Neuronal stem cell (in vitro differentiated cells): ENCODE results near the gene SAFB2.

ENCODE experiments used
- DNase-seq: peaks from one replicate; pipeline ENCODE4 v3.0.0-alpha.2; 2013; ENCODE audit warnings: low spot score
- H2AFZ ChIP-seq: one replicate; pipeline ENCODE4 v1.6.1; 2013; ENCODE audit warnings: mild to moderate bottlenecking, low read length, inconsistent platforms
- H2AK5ac ChIP-seq: 2 replicates; pipeline ENCODE4 v1.6.1; 2013; ENCODE audit warnings: low read depth, mild to moderate bottlenecking, inconsistent platforms, low read length, moderate library complexity, mixed read lengths
- H2BK120ac ChIP-seq: 2 replicates; pipeline ENCODE4 v1.6.1; 2013; ENCODE audit warnings: low read depth, mild to moderate bottlenecking, inconsistent platforms, low read length, moderate library complexity, mixed read lengths
- H2BK12ac ChIP-seq: one replicate; pipeline ENCODE4 v1.6.1; 2013; ENCODE audit warnings: low read length, inconsistent platforms
- H2BK15ac ChIP-seq: 2 replicates; pipeline ENCODE4 v1.6.1; 2013; ENCODE audit warnings: mild to moderate bottlenecking, low read length, inconsistent platforms, mixed read lengths
- H2BK5ac ChIP-seq: one replicate; pipeline ENCODE4 v1.6.1; 2013; ENCODE audit warnings: inconsistent platforms, mild to moderate bottlenecking, low read length, moderate library complexity
- H3K14ac ChIP-seq: one replicate; pipeline ENCODE4 v1.6.1; 2013; ENCODE audit warnings: low read length, inconsistent platforms
- H3K18ac ChIP-seq: 2 replicates; pipeline ENCODE4 v1.6.1; 2013; ENCODE audit warnings: low read length, inconsistent platforms
- H3K23ac ChIP-seq: 2 replicates; pipeline ENCODE4 v1.6.1; 2013; ENCODE audit warnings: low read depth, mild to moderate bottlenecking, mixed read lengths, low read length, inconsistent platforms; ENCODE audit not compliant: poor library complexity
- H3K27ac ChIP-seq: replicated peaks from 3 replicates; pipeline ENCODE4 v1.5.1; 2013; ENCODE audit warnings: low read length, inconsistent platforms
- H3K27me3 ChIP-seq, 3 experiments: 2 replicates each; pipeline ENCODE4 v1.6.1; 2013; ENCODE audit warnings: low read length in 3 of 3, mild to moderate bottlenecking in 2 of 3, inconsistent platforms in 1 of 3, low read depth in 1 of 3, mixed read lengths in 1 of 3, moderate library complexity in 1 of 3; ENCODE audit not compliant: control insufficient read depth in 3 of 3, insufficient read depth in 3 of 3
- H3K36me3 ChIP-seq, 2 donors: replicated peaks in 1 of 2; 2 replicates each; pipeline ENCODE4 v1.6.1; 2013; ENCODE audit warnings: low read length in 2 of 2; ENCODE audit not compliant: control insufficient read depth in 2 of 2, insufficient read depth in 2 of 2
- H3K4ac ChIP-seq: 2 replicates; pipeline ENCODE4 v1.6.1; 2013; ENCODE audit warnings: inconsistent platforms, mild to moderate bottlenecking, low read length, moderate library complexity
- H3K4me1 ChIP-seq, 2 donors: 1 replicate in 1 of 2; 2 replicates in 1 of 2; pipeline ENCODE4 v1.6.1; 2013; ENCODE audit warnings: low read length in 2 of 2, low read depth in 1 of 2; ENCODE audit not compliant: control insufficient read depth in 2 of 2, insufficient read depth in 1 of 2
- H3K4me2 ChIP-seq: one replicate; pipeline ENCODE4 v1.6.1; 2013; ENCODE audit warnings: mild to moderate bottlenecking, low read length, inconsistent platforms; ENCODE audit not compliant: insufficient read depth, poor library complexity, severe bottlenecking
- H3K4me3 ChIP-seq, 2 donors: 2 replicates each; pipeline ENCODE4 v1.5.1; 2013; ENCODE audit warnings: low read length in 2 of 2, mild to moderate bottlenecking in 2 of 2, inconsistent platforms in 1 of 2, moderate library complexity in 1 of 2
- H3K79me1 ChIP-seq: one replicate; pipeline ENCODE4 v1.6.1; 2013; ENCODE audit warnings: low read depth, mild to moderate bottlenecking, inconsistent platforms, low read length, moderate library complexity
- H3K9ac ChIP-seq: one replicate; pipeline ENCODE4 v1.6.1; 2013; ENCODE audit warnings: mild to moderate bottlenecking, low read depth, low read length, inconsistent platforms; ENCODE audit not compliant: poor library complexity
- H3K9me3 ChIP-seq, 2 donors: replicated peaks in 1 of 2; 2 replicates each; pipeline versions ENCODE3 to v1.6.1; 2013; ENCODE audit warnings: low read length in 2 of 2, mild to moderate bottlenecking in 2 of 2, inconsistent platforms in 1 of 2, low read depth in 1 of 2, mixed read lengths in 1 of 2, moderate library complexity in 1 of 2; ENCODE audit not compliant: control insufficient read depth in 2 of 2, insufficient read depth in 1 of 2
- H4K8ac ChIP-seq: one replicate; pipeline ENCODE4 v1.6.1; 2013; ENCODE audit warnings: low read depth, mild to moderate bottlenecking, inconsistent platforms, low read length, moderate library complexity
- H4K91ac ChIP-seq: one replicate; pipeline ENCODE4 v1.6.1; 2013; ENCODE audit warnings: low read length, low read depth, mild to moderate bottlenecking, inconsistent platforms; ENCODE audit not compliant: poor library complexity
- WGBS, 2 donors: extraction: QIAGEN DNeasy Blood & Tissue Kit; methylation state at CpG; one replicate each; pipeline ENCODE4 v1.1.7; 2013; ENCODE audit warnings: missing lambda C conversion rate in 2 of 2, mixed read lengths in 1 of 2; ENCODE audit not compliant: insufficient read length in 2 of 2, insufficient replicate concordance in 1 of 2; ENCODE audit errors: extremely low coverage in 2 of 2; 5-methylcytosine and 5-hydroxymethylcytosine counted together

The SAFB2 gene

GRCh38 chr19:5631567-5632240 lies 9.1 kb upstream of the SAFB2 start:
- Histone ChIP-seq H2BK5ac (no peak overlapping the region), H2AK5ac (no peak overlapping the region), H2AFZ (no peak overlapping the region), H4K8ac (no peak overlapping the region), H3K36me3 (peaks cover 23 to 93% of the 10 kb centered on the region in 2 donors), H3K4ac (no peak overlapping the region), H3K9me3 (no peaks in the 10 kb centered on the region), H3K9ac (no peak overlapping the region), H3K79me1 (peaks cover 6% of the 10 kb centered on the region), H3K14ac (no peak overlapping the region), H3K23ac (no peak overlapping the region), H3K4me1 (peaks cover 0 to 1% of the 10 kb centered on the region in 2 donors), H3K27me3 (no peaks in the 10 kb centered on the region), H3K27ac (no peak overlapping the region), H3K18ac (no peak overlapping the region), H3K4me3 (no peak overlapping the region), H2BK15ac (no peak overlapping the region), H2BK120ac (no peak overlapping the region), H3K4me2 (no peak overlapping the region), H2BK12ac (no peak overlapping the region), H4K91ac (no peak overlapping the region)
- WGBS, 2 donors, result no CpG with 5 or more reads among the region's 9 CpGs
- no peak for DNase-seq

- no peak overlapping the region for H2BK5ac ChIP-seq
- H3K23ac ChIP-seq, result no peak overlapping the region
- H4K8ac ChIP-seq, result no peak overlapping the region
- no peak overlapping the region for H2BK120ac ChIP-seq
- H2AFZ ChIP-seq, result no peak overlapping the region
- peaks cover 31 to 94% of the 10 kb centered on the region in 2 donors for H3K36me3 ChIP-seq
- no peaks in the 10 kb centered on the region for H3K9me3 ChIP-seq
- H3K79me1 ChIP-seq, result peaks cover 3% of the 10 kb centered on the region
- no peak overlapping the region for H3K4ac ChIP-seq
- no peak overlapping the region for H3K27ac ChIP-seq
- H2AK5ac ChIP-seq, result no peak overlapping the region
- no peak overlapping the region for H3K18ac ChIP-seq
- peaks cover 1 to 14% of the 10 kb centered on the region in 2 donors for H3K4me1 ChIP-seq
- no peak for DNase-seq
- no peak overlapping the region for H3K14ac ChIP-seq
- H2BK15ac ChIP-seq, result no peak overlapping the region
- no peaks in the 10 kb centered on the region for H3K27me3 ChIP-seq
- no CpG with 5 or more reads among the region's 9 CpGs for WGBS, 2 donors
- H3K9ac ChIP-seq, result no peak overlapping the region
- H3K4me3 ChIP-seq, result no peak overlapping the region
- no peak overlapping the region for H2BK12ac ChIP-seq
- H4K91ac ChIP-seq, result no peak overlapping the region
- no peak overlapping the region for H3K4me2 ChIP-seq
Measured at GRCh38 chr19:5628919-5629481, 6.4 kb upstream of the SAFB2 start.

GRCh38 chr19:5628461-5628860 lies 5.9 kb upstream of the SAFB2 start:
- peaks cover 1 to 14% of the 10 kb centered on the region in 2 donors for H3K4me1 ChIP-seq
- no peaks in the 10 kb centered on the region for H3K9me3 ChIP-seq
- H2BK120ac ChIP-seq, result no peak overlapping the region
- H3K4me2 ChIP-seq, result no peak overlapping the region
- H3K9ac ChIP-seq, result no peak overlapping the region
- H3K27me3 ChIP-seq, result no peaks in the 10 kb centered on the region
- DNase-seq, result no peak
- H3K4ac ChIP-seq, result no peak overlapping the region
- no peak overlapping the region for H2AFZ ChIP-seq
- no peak overlapping the region for H3K23ac ChIP-seq
- no peak overlapping the region for H3K14ac ChIP-seq
- no peak overlapping the region for H3K27ac ChIP-seq
- H2BK12ac ChIP-seq, result no peak overlapping the region
- H3K18ac ChIP-seq, result no peak overlapping the region
- H3K36me3 ChIP-seq, result peaks cover 31 to 89% of the 10 kb centered on the region in 2 donors
- H3K4me3 ChIP-seq, result no peak overlapping the region
- H2AK5ac ChIP-seq, result no peak overlapping the region
- H4K91ac ChIP-seq, result no peak overlapping the region
- H2BK15ac ChIP-seq, result no peak overlapping the region
- WGBS, 2 donors, result no CpG with 5 or more reads among the region's 1 CpG
- no peak overlapping the region for H4K8ac ChIP-seq
- H3K79me1 ChIP-seq, result peaks cover 4% of the 10 kb centered on the region
- no peak overlapping the region for H2BK5ac ChIP-seq

- no peaks in the 10 kb centered on the region for H3K9me3 ChIP-seq
- H2BK5ac ChIP-seq, result no peak overlapping the region
- H2AK5ac ChIP-seq, result no peak overlapping the region
- no peak for DNase-seq
- H3K4ac ChIP-seq, result no peak overlapping the region
- H3K27ac ChIP-seq, result no peak overlapping the region
- no peak overlapping the region for H4K91ac ChIP-seq
- no peak overlapping the region for H2BK120ac ChIP-seq
- H2BK12ac ChIP-seq, result no peak overlapping the region
- H3K4me2 ChIP-seq, result no peak overlapping the region
- no peak overlapping the region for H2BK15ac ChIP-seq
- H3K27me3 ChIP-seq, result no peaks in the 10 kb centered on the region
- no peak overlapping the region for H3K4me3 ChIP-seq
- WGBS, 2 donors, result no CpG with 5 or more reads among the region's 6 CpGs
- H3K36me3 ChIP-seq, result peaks cover 28 to 80% of the 10 kb centered on the region in 2 donors
- H3K14ac ChIP-seq, result no peak overlapping the region
- H3K9ac ChIP-seq, result no peak overlapping the region
- H3K23ac ChIP-seq, result no peak overlapping the region
- no peak overlapping the region for H2AFZ ChIP-seq
- no peak overlapping the region for H3K18ac ChIP-seq
- no peak overlapping the region for H4K8ac ChIP-seq
- H3K4me1 ChIP-seq, result peaks cover 0 to 14% of the 10 kb centered on the region in 2 donors
- peaks cover 2% of the 10 kb centered on the region for H3K79me1 ChIP-seq
Measured at GRCh38 chr19:5627395-5627904, 4.9 kb upstream of the SAFB2 start.
